Measurements from ENCODE around the gene OR6B3. TPM values are rescaled to one million over a fixed set of nuclear protein-coding genes. Genes with fewer than 3 reads are reported as not detected.

Gene OR6B3
- total and polyA plus RNA-seq, 12 donors = not detected

- Histone ChIP-seq H3K4me3 (no peak overlapping the region), H3K27me3 (peaks cover 0 to 10% (median 2%) of the 10 kb centered on the region in 7 donors), H3K27ac (no peak overlapping the region), H3K9me3 (peaks cover 0 to 15% (median 0%) of the 10 kb centered on the region in 11 donors), H3K4me1 (no peaks in the 10 kb centered on the region), H3K36me3 (no peaks in the 10 kb centered on the region)
- WGBS, 2 donors = 87% methylated on average over 3 of the region's 3 CpGs
- ATAC-seq (no peak), DNase-seq (no peak)
- TF ChIP-seq, protein P1, sequence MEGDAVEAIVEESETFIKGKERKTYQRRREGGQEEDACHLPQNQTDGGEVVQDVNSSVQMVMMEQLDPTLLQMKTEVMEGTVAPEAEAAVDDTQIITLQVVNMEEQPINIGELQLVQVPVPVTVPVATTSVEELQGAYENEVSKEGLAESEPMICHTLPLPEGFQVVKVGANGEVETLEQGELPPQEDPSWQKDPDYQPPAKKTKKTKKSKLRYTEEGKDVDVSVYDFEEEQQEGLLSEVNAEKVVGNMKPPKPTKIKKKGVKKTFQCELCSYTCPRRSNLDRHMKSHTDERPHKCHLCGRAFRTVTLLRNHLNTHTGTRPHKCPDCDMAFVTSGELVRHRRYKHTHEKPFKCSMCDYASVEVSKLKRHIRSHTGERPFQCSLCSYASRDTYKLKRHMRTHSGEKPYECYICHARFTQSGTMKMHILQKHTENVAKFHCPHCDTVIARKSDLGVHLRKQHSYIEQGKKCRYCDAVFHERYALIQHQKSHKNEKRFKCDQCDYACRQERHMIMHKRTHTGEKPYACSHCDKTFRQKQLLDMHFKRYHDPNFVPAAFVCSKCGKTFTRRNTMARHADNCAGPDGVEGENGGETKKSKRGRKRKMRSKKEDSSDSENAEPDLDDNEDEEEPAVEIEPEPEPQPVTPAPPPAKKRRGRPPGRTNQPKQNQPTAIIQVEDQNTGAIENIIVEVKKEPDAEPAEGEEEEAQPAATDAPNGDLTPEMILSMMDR (IDR thresholded peaks at IDR 0.05) = no peak
- intact Hi-C loops (cut with DNase I) = no loop called here
Measured at GRCh38 chr2:240070907-240071306, 17.6 kb upstream of the OR6B3 start.

- Histone ChIP-seq H3K4me1 (no peaks in the 10 kb centered on the region), H3K27ac (no peak overlapping the region), H3K4me3 (no peak overlapping the region), H3K36me3 (no peaks in the 10 kb centered on the region), H3K9me3 (peaks cover 0 to 14% (median 0%) of the 10 kb centered on the region in 11 donors), H3K27me3 (peaks cover 0 to 11% (median 9%) of the 10 kb centered on the region in 7 donors)
- no peak for DNase-seq
- intact Hi-C loops (cut with DNase I) = no loop called here
- TF ChIP-seq, protein P1 (IDR thresholded peaks at IDR 0.05) = no peak
- ATAC-seq = no peak
- WGBS, 2 donors = 64 to 69% methylated on average over 1 of the region's 1 CpG
Measured at GRCh38 chr2:240069829-240070228, 16.5 kb upstream of the OR6B3 start.

GRCh38 chr2:240068193-240068592, 14.9 kb upstream of the OR6B3 start:
- intact Hi-C loops (cut with DNase I) = no loop called here
- H3K27me3 ChIP-seq = peaks cover 0 to 12% (median 11%) of the 10 kb centered on the region in 7 donors
- H3K9me3 ChIP-seq = peaks cover 0 to 14% (median 0%) of the 10 kb centered on the region in 11 donors
- DNase-seq = no peak
- H3K36me3 ChIP-seq = no peaks in the 10 kb centered on the region
- no peak for ATAC-seq
- no peak overlapping the region for H3K27ac ChIP-seq
- TF ChIP-seq, protein P1 (IDR thresholded peaks at IDR 0.05) = no peak
- no peak overlapping the region for H3K4me3 ChIP-seq
- H3K4me1 ChIP-seq = no peaks in the 10 kb centered on the region
- 95% methylated on average over 1 of the region's 1 CpG for WGBS, 2 donors

DNA sequence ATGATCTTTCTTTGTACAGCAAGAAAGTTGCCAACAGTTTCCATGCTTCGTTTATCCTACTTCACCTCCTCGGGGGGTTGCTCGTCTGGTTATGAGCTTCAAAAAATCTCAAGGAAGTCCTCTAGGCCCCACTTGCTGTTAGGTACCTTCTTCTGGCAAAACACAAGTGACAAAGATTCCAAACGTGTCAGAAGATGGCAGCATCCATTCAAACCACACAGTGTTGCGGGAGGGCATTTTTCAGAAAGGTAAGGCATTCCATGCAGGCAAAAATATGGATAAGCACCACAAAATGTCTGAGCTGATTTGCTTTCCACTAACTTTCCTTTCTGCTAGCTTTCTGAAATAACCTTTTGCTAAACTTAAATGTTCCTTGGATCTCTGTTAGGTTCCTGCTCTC, 13.2 kb upstream of the OR6B3 start:
- ATAC-seq = no peak
- WGBS, 2 donors = 65 to 72% methylated on average over 5 of the region's 5 CpGs

More for the DNA sequence above, 13.2 kb upstream of the OR6B3 start:
- no peaks in the 10 kb centered on the region for H3K36me3 ChIP-seq
- no peak overlapping the region for H3K4me3 ChIP-seq
- peaks cover 0 to 12% (median 10%) of the 10 kb centered on the region in 7 donors for H3K27me3 ChIP-seq
- H3K9me3 ChIP-seq = peaks cover 0 to 26% (median 0%) of the 10 kb centered on the region in 11 donors
- H3K4me1 ChIP-seq = no peaks in the 10 kb centered on the region
- TF ChIP-seq, protein P1 (IDR thresholded peaks at IDR 0.05) = no peak
- no peak overlapping the region for H3K27ac ChIP-seq
- no peak for DNase-seq
- intact Hi-C loops (cut with DNase I) = loop anchor here in 1 of 10 donors (2.0 kb wide), 1 partner anchor 78 kb away; no protein-coding TSS in a partner anchor

All from heart right ventricle (tissue), 16 donors.